Fibroblast of the aortic adventitia (primary cell): ENCODE results near the gene DLD. TPM values are rescaled to one million over a fixed set of nuclear protein-coding genes. Genes with fewer than 3 reads are reported as not detected.
"Not testable (repeated sequence)": the region's sequence is repeated elsewhere in the genome, so short reads cannot be mapped to it uniquely, and the experiment has no call there.

Experiments
- DNase-seq: peaks from one replicate; pipeline ENCODE4 v3.0.0-alpha.2; 2010; ENCODE audit warnings: low read depth
- H3K4me3 ChIP-seq: 2 replicates; pipeline ENCODE4 v1.5.1; 2011; ENCODE audit warnings: low read depth, mild to moderate bottlenecking, control low read depth, low read length, moderate library complexity
- total RNA-seq: library from RNA; depleted of rRNA; stranded (reverse); fragments of >200 nt; gene quantifications from 2 replicates; pipeline ENCODE4 v1.2.3, GENCODE V29; 2012; ENCODE audit warnings: low replicate concordance
- TF ChIP-seq, protein P1 (sequence below): IDR thresholded peaks from 2 replicates; pipeline ENCODE4 v1.5.1; 2011; ENCODE audit warnings: mild to moderate bottlenecking, low read length, control low read depth, inconsistent platforms; ENCODE audit not compliant: insufficient read depth

The DLD gene
- total RNA-seq, 1 donor = 71.9 TPM

DNA sequence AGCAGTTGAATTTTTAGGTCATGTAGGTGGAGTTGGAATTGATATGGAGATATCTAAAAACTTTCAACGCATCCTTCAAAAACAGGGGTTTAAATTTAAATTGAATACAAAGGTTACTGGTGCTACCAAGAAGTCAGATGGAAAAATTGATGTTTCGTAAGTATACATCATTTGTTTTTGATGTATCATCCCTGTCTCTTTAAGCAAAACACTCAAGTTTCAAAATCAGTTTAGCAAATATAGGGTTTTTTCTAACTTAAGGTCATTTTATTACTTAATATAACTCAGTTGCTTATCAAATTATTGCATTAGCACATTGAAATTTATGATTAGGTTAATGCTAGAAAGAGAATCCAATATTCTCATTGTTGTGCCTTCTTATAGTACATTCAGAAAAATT, 24.6 kb downstream of the DLD start:
- DNase-seq = no peak
- TF ChIP-seq, protein P1, sequence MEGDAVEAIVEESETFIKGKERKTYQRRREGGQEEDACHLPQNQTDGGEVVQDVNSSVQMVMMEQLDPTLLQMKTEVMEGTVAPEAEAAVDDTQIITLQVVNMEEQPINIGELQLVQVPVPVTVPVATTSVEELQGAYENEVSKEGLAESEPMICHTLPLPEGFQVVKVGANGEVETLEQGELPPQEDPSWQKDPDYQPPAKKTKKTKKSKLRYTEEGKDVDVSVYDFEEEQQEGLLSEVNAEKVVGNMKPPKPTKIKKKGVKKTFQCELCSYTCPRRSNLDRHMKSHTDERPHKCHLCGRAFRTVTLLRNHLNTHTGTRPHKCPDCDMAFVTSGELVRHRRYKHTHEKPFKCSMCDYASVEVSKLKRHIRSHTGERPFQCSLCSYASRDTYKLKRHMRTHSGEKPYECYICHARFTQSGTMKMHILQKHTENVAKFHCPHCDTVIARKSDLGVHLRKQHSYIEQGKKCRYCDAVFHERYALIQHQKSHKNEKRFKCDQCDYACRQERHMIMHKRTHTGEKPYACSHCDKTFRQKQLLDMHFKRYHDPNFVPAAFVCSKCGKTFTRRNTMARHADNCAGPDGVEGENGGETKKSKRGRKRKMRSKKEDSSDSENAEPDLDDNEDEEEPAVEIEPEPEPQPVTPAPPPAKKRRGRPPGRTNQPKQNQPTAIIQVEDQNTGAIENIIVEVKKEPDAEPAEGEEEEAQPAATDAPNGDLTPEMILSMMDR = no peak
- no peak overlapping the region for H3K4me3 ChIP-seq

- TF ChIP-seq, protein P1 = no peak
- no peak overlapping the region for H3K4me3 ChIP-seq
- no peak for DNase-seq
These were observed 27.0 kb downstream of the DLD start for GRCh38 chr7:107917763-107918651.

DNA sequence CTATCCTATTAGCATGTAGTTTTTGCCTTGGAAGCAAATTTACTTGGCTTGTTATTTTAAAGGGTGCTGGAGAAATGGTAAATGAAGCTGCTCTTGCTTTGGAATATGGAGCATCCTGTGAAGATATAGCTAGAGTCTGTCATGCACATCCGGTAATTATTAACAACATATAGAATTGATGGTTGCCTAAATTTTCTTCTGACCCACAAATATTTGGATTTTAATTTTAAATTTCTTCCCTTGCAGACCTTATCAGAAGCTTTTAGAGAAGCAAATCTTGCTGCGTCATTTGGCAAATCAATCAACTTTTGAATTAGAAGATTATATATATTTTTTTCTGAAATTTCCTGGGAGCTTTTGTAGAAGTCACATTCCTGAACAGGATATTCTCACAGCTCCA, 28.0 kb downstream of the DLD start:
- TF ChIP-seq, protein P1 = no peak
- H3K4me3 ChIP-seq = no peak overlapping the region
- DNase-seq = no peak

- no peak overlapping the region for H3K4me3 ChIP-seq
- DNase-seq = no peak
- TF ChIP-seq, protein P1 = no peak
These were observed 29.2 kb downstream of the DLD start for GRCh38 chr7:107920048-107920772.

DNA sequence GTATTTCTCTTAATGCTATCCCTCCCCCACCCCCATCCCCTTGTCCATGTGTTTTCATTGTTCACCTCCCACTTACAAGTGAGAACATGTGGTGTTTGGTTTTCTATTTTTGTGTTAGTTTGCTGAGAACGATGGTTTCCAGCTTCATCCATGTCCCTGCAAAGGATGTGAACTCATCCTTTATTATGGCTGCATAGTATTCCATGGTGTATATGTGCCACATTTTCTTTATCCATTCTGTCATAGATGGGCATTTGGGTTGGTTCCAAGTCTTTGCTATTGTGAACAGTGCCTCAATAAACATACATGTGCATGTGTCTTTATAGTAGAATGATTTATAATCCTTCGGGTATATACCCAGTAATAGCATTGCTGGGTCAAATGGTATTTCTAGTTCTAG, 30.8 kb downstream of the DLD start:
- not testable (repeated sequence) for DNase-seq

GRCh38 chr7:107922886-107923285, 31.9 kb downstream of the DLD start:
- no peak for DNase-seq
- TF ChIP-seq, protein P1 = no peak
- H3K4me3 ChIP-seq = no peak overlapping the region

More for the DNA sequence above, 30.8 kb downstream of the DLD start:
- H3K4me3 ChIP-seq = not testable (repeated sequence)

- TF ChIP-seq, protein P1 = no peak
- DNase-seq = no peak
- no peak overlapping the region for H3K4me3 ChIP-seq
These were observed 34.0 kb downstream of the DLD start for GRCh38 chr7:107924841-107925504.
